HEK293 (cell line): ENCODE data around the gene THSD4.

Source experiments
- BCL11A ChIP-seq: fragments of 450-650 bp; formaldehyde crosslinking; IDR thresholded peaks from 2 replicates; pipeline ENCODE4 v1.5.1; 2016; ENCODE audit warnings: low read depth, missing biosample characterization, missing genetic modification characterization
- GFI1B ChIP-seq: fragments of 450-650 bp; formaldehyde crosslinking; IDR thresholded peaks from 2 replicates; pipeline ENCODE4 v1.5.1; 2016; ENCODE audit warnings: missing biosample characterization, missing genetic modification characterization
- MZF1 ChIP-seq: fragments of 450-650 bp; formaldehyde crosslinking; IDR thresholded peaks from 2 replicates; pipeline ENCODE4 v1.5.1; 2017; ENCODE audit warnings: missing biosample characterization, missing genetic modification characterization, borderline replicate concordance
- PBX3 ChIP-seq: sonication (generic); formaldehyde crosslinking; IDR thresholded peaks from 2 replicates; pipeline ENCODE4 v1.8.1; 2022; ENCODE audit warnings: mild to moderate bottlenecking, moderate library complexity, missing genetic modification reagents
- REPIN1 ChIP-seq: fragments of 450-650 bp; formaldehyde crosslinking; IDR thresholded peaks from 2 replicates; pipeline ENCODE4 v1.5.1; 2017; ENCODE audit warnings: missing biosample characterization, missing genetic modification characterization, low read depth
- SCRT2 ChIP-seq: fragments of 450-650 bp; formaldehyde crosslinking; IDR thresholded peaks from 2 replicates; pipeline ENCODE4 v1.5.1; 2016; ENCODE audit warnings: missing biosample characterization, missing genetic modification characterization
- SETDB1 ChIP-seq: IDR thresholded peaks from one replicate; pipeline ENCODE4 v1.6.1; 2017; ENCODE audit warnings: mild to moderate bottlenecking, low read length, moderate library complexity, mixed read lengths; ENCODE audit not compliant: insufficient read length
- ZBTB1 ChIP-seq: fragments of 450-650 bp; formaldehyde crosslinking; IDR thresholded peaks from 2 replicates; pipeline ENCODE4 v1.5.1; 2016; ENCODE audit warnings: missing biosample characterization, missing genetic modification characterization
- ZBTB10 ChIP-seq: fragments of 450-650 bp; formaldehyde crosslinking; IDR thresholded peaks from 2 replicates; pipeline ENCODE4 v1.5.1; 2016; ENCODE audit warnings: missing biosample characterization, missing genetic modification characterization
- ZBTB26 ChIP-seq: fragments of 450-650 bp; formaldehyde crosslinking; optimal IDR thresholded peaks from 2 replicates; pipeline ENCODE3; 2016; ENCODE audit warnings: missing biosample characterization, mild to moderate bottlenecking, missing genetic modification characterization
- ZBTB44 ChIP-seq: fragments of 450-650 bp; IDR thresholded peaks from 2 replicates; pipeline ENCODE4 v1.5.1; 2018; ENCODE audit warnings: missing biosample characterization, mild to moderate bottlenecking, missing genetic modification characterization
- ZBTB8A ChIP-seq: fragments of 450-650 bp; formaldehyde crosslinking; IDR thresholded peaks from 2 replicates; pipeline ENCODE4 v1.5.1; 2016; ENCODE audit warnings: missing biosample characterization, missing genetic modification characterization
- ZFP69B ChIP-seq: fragments of 450-650 bp; formaldehyde crosslinking; IDR thresholded peaks from 2 replicates; pipeline ENCODE4 v1.5.1; 2016; ENCODE audit warnings: missing biosample characterization, missing genetic modification characterization
- ZIC2 ChIP-seq: fragments of 450-650 bp; formaldehyde crosslinking; IDR thresholded peaks from 2 replicates; pipeline ENCODE4 v1.5.1; 2016; ENCODE audit warnings: missing biosample characterization, missing genetic modification characterization
- ZNF138 ChIP-seq: fragments of 450-650 bp; formaldehyde crosslinking; IDR thresholded peaks from 2 replicates; pipeline ENCODE4 v1.5.1; 2016; ENCODE audit warnings: missing biosample characterization, missing genetic modification characterization, borderline replicate concordance
- ZNF16 ChIP-seq: fragments of 450-650 bp; formaldehyde crosslinking; IDR thresholded peaks from 2 replicates; pipeline ENCODE4 v1.5.1; 2016; ENCODE audit warnings: low read depth, missing biosample characterization, missing genetic modification characterization
- ZNF266 ChIP-seq: fragments of 450-650 bp; formaldehyde crosslinking; IDR thresholded peaks from 2 replicates; pipeline ENCODE4 v1.5.1; 2016; ENCODE audit warnings: missing biosample characterization, missing genetic modification characterization, low read depth
- ZNF335 ChIP-seq: fragments of 450-650 bp; formaldehyde crosslinking; conservative IDR thresholded peaks from 2 replicates; pipeline ENCODE4 v1.5.1; 2016; ENCODE audit warnings: missing biosample characterization, missing genetic modification characterization
- ZNF350 ChIP-seq: fragments of 450-650 bp; formaldehyde crosslinking; IDR thresholded peaks from 2 replicates; pipeline ENCODE4 v1.5.0; 2017; ENCODE audit warnings: missing biosample characterization, mild to moderate bottlenecking, missing genetic modification characterization
- ZNF354C ChIP-seq: fragments of 450-650 bp; formaldehyde crosslinking; IDR thresholded peaks from 2 replicates; pipeline ENCODE4 v1.5.1; 2016; ENCODE audit warnings: missing biosample characterization, missing genetic modification characterization, low read depth, borderline replicate concordance
- ZNF366 ChIP-seq: fragments of 450-650 bp; formaldehyde crosslinking; conservative IDR thresholded peaks from 2 replicates; pipeline ENCODE4 v1.5.1; 2016; ENCODE audit warnings: missing biosample characterization, missing genetic modification characterization
- ZNF391 ChIP-seq: fragments of 450-650 bp; formaldehyde crosslinking; IDR thresholded peaks from 2 replicates; pipeline ENCODE4 v1.5.1; 2016; ENCODE audit warnings: low read depth, missing biosample characterization, missing genetic modification characterization, borderline replicate concordance
- ZNF510 ChIP-seq: fragments of 450-650 bp; formaldehyde crosslinking; IDR thresholded peaks from 2 replicates; pipeline ENCODE4 v1.5.1; 2018; ENCODE audit warnings: mild to moderate bottlenecking, missing genetic modification characterization, missing biosample characterization; ENCODE audit not compliant: insufficient replicate concordance
- ZNF558 ChIP-seq: fragments of 450-650 bp; formaldehyde crosslinking; IDR thresholded peaks from 2 replicates; pipeline ENCODE4 v1.5.1; 2016; ENCODE audit warnings: missing biosample characterization, missing genetic modification characterization
- ZNF639 ChIP-seq: fragments of 450-650 bp; formaldehyde crosslinking; IDR thresholded peaks from 2 replicates; pipeline ENCODE4 v1.5.1; 2016; ENCODE audit warnings: missing biosample characterization, missing genetic modification characterization
- ZNF660 ChIP-seq: fragments of 450-650 bp; IDR thresholded peaks from 2 replicates; pipeline ENCODE4 v1.5.1; 2018; ENCODE audit warnings: missing biosample characterization, mild to moderate bottlenecking, missing genetic modification characterization
- TF ChIP-seq, protein P1 (sequence below): fragments of 450-650 bp; formaldehyde crosslinking; IDR thresholded peaks from 2 replicates; pipeline ENCODE4 v1.5.1; 2017; ENCODE audit warnings: missing biosample characterization, missing genetic modification characterization
- TF ChIP-seq, protein P2 (sequence below): fragments of 450-650 bp; formaldehyde crosslinking; IDR thresholded peaks from 2 replicates; pipeline ENCODE4 v1.5.1; 2016; ENCODE audit warnings: missing biosample characterization, missing genetic modification characterization, low read depth

THSD4 gene

DNA sequence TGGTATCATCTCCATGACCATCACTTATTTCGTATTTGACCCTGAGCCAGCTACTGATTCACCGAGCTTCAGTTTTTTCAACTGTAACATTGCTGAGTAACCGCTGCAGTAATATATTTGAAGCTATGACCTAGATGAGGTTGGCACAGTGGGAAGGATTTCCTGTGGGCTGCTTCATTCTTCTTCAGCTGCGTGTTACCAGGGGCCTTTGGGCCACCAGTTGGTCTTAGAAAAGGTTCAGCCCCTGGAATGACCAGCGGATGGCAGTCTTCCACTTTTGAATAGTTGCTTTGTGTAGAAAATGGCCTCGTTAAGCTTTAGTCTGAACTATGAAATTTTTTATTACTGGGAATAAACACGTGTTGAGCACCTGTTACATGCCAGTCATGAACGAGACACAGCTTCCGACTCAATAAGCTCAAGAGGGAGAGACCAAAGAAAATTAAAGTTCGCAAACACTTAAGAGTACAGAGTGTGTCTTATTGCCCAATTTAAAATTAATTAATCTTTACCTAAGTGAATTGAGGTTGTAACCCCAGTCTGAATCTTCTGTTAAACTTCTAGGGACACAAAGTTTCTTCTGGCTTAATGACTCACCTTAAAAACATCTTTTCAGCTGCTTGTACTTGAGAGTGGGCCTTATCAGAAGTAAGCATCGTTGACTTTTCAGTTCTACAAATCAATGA is 637.5 kb downstream of the THSD4 start (continued):
- TF ChIP-seq ZNF558 (tag by site-specific recombination) (no peak), ZFP69B (tag by site-specific recombination) (no peak), ZNF354C (no peak), MZF1 (tag by site-specific recombination) (no peak), ZNF266 (tag by site-specific recombination) (no peak), ZNF350 (tag by site-specific recombination) (no peak), ZNF391 (tag by site-specific recombination) (no peak), ZBTB26 (tag by site-specific recombination) (no peak), ZNF16 (tag by site-specific recombination) (no peak), ZBTB1 (tag by site-specific recombination) (no peak), ZNF510 (tag by site-specific recombination) (no peak), BCL11A (no peak), GFI1B (no peak), PBX3 (CRISPR knock-in tag) (no peak), SCRT2 (tag by site-specific recombination) (peak; percentile 99), REPIN1 (tag by site-specific recombination) (no peak), ZBTB8A (tag by site-specific recombination) (no peak), SETDB1 (no peak), ZNF366 (tag by site-specific recombination) (0 out of 2 replicates have a peak, but pooled peaks have one; percentile 15), ZNF335 (tag by site-specific recombination) (peak; percentile 47; the same call in 1 of the 2 replicates), ZNF639 (tag by site-specific recombination) (no peak), ZBTB10 (tag by site-specific recombination) (no peak), ZBTB44 (tag by site-specific recombination) (no peak), ZIC2 (tag by site-specific recombination) (no peak), ZNF138 (tag by site-specific recombination) (no peak), ZNF660 (tag by site-specific recombination) (0 out of 2 replicates have a peak, but pooled peaks have one; percentile 26)
- TF ChIP-seq, protein P1, sequence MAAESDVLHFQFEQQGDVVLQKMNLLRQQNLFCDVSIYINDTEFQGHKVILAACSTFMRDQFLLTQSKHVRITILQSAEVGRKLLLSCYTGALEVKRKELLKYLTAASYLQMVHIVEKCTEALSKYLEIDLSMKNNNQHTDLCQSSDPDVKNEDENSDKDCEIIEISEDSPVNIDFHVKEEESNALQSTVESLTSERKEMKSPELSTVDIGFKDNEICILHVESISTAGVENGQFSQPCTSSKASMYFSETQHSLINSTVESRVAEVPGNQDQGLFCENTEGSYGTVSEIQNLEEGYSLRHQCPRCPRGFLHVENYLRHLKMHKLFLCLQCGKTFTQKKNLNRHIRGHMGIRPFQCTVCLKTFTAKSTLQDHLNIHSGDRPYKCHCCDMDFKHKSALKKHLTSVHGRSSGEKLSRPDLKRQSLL (tag by site-specific recombination): no peak
- TF ChIP-seq, protein P2, sequence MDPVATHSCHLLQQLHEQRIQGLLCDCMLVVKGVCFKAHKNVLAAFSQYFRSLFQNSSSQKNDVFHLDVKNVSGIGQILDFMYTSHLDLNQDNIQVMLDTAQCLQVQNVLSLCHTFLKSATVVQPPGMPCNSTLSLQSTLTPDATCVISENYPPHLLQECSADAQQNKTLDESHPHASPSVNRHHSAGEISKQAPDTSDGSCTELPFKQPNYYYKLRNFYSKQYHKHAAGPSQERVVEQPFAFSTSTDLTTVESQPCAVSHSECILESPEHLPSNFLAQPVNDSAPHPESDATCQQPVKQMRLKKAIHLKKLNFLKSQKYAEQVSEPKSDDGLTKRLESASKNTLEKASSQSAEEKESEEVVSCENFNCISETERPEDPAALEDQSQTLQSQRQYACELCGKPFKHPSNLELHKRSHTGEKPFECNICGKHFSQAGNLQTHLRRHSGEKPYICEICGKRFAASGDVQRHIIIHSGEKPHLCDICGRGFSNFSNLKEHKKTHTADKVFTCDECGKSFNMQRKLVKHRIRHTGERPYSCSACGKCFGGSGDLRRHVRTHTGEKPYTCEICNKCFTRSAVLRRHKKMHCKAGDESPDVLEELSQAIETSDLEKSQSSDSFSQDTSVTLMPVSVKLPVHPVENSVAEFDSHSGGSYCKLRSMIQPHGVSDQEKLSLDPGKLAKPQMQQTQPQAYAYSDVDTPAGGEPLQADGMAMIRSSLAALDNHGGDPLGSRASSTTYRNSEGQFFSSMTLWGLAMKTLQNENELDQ (tag by site-specific recombination): no peak
